Activated CD8-positive, alpha-beta memory T cell treated with anti-CD3 and anti-CD28 coated beads, Interleukin-2, amount 50 U/mL, for 1 hour (primary cell): Measurements from ENCODE around the gene HIRIP3.
"Not testable (repeated sequence)": the region's sequence is repeated elsewhere in the genome, so short reads cannot be mapped to it uniquely, and the experiment has no call there.

Source experiments
- DNase-seq: peaks from one replicate; pipeline ENCODE4 v3.0.0-alpha.2; 2020; ENCODE audit errors: extremely low read depth

HIRIP3 gene

DNA sequence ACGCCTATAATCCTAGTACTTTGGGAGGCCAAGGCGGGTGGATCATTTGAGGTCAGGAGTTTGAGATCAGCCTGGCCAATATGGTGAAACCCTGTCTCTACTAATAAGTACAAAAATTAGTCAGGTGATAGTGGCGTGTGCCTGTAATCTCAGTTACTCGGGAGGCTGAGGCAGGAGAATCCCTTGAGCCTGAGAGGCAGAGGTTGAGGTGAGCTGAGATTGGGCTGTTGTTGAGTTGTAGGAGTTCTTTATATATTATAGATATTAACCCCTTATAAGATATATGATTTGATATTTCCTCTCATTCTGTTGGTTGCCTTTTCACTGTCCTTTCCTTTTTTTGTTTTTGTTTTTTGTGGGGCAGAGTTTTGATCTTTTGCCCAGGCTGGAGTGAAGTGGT lies 35.6 kb downstream of the HIRIP3 start:
- DNase-seq, result not testable (repeated sequence)

DNA sequence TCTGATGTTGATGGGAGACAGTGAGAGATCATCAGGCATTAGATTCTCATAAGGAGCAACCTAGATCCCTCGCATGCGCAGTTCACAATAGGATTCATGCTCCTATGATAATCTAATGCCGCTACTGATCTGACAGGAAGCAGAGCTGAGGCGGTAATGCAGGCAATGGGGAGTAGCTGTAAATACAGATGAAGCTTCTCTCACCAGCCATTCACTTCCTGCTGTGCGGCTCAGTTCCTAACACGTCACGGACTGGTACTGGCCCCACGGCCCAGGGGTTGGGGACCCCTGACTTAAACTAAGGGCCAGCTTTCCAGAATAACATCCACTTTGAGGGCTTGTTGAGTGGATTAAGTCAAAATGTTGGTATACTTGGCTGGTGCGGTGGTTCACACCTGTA lies 36.1 kb downstream of the HIRIP3 start:
- DNase-seq, result no peak

DNA sequence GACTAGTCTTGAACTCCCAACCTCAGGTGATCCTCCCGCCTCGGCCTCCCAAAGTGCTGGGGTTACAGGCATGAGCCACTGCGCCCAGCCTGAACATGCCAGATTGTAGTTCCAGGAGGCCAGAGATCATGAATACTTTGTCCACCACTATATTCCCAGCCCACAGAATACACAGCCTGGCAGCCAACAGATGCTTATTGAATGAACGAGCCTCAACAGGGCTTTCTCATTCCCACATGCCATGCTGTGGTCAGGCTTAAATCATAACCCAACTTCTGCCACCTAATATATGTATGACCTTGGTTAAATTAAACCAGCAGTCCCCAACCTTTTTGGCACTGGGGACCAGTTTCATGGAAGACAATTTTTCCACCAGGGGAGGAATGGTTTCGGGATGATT lies 36.7 kb downstream of the HIRIP3 start:
- no peak for DNase-seq

DNA sequence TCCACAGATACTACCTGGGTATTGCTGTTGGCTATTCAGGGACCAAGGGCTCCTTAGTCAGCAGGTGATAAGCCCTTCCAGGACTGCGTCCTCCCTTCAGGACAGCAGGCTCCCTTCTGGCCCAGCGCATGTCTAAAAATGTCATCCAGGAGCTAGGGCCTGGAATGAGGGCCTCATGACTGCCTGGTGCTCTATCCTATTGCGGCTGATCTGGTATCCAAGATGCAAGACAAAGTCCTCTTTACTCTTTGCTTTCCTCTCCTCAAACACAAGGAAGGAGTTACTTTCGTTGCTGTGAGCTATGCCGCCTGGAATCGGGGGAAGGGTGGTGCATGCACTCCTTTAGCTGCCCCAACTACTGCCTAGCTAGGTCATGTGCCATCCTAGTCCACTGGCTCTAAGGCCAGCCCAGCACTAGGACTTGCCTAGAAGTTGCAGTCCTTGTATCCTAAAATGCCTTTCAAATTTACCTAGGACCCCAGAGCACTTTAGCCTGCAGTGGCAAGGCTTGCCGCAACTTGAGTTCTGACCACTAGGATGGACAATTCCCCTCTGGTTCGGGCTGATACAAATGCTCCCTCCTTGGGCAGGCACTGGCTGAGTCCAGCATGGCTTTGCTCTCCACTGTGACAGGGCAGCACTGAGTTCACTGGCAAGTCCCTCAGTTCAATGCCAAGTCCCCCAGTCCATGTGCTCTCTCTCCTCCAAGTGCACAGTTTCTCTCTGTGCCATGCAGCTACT lies 43.6 kb downstream of the HIRIP3 start:
- no peak for DNase-seq

DNA sequence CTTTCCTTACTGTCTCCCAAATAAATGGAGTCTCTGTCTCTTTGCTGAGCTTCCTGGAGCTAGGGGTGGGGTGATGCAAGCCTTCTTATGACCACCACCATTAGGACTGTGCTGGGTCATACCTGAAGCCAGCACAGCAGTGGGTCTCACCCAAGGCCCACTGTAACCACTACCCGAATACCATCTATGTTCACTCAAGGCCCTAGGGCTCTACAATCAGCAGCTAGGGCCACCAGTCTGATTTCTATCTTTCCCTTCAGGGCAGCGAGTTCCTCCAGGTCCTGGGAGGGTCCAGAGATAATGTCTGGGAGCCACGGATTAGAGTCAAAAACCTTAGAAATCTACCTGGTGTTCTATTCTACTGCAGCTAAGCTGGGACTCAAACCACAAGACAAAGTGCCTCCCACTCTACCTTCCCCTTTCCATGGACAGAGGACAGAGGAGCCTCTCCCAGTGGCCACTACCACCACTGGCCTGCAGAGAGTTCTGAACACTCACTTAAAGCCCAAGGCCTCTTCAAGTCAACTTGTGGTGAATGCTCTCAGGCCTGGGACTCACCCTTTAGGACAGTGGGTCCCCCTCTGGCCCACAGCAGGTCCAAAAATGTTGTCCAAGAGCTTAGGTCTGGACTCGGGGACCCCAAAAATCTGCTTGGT lies 44.5 kb downstream of the HIRIP3 start:
- no peak for DNase-seq

DNA sequence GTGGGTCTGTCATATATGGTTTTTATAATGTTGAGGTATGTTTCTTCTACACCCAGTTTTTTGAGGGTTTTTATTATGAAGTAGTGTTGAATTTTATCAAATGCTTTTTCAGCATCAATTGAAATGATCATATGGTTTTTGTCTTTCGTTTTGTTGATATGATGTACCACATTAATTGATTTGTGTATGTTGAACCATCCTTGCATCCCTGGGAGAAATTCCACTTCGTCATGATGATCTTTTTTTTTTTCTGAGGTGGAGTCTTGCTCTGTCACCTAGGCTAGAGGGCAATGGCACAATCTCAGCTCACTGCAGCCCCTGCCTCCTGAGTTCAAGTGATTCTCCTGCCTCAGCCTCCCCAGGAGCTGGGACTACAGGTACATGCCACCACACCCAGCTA lies 47.5 kb downstream of the HIRIP3 start:
- no peak for DNase-seq

DNA sequence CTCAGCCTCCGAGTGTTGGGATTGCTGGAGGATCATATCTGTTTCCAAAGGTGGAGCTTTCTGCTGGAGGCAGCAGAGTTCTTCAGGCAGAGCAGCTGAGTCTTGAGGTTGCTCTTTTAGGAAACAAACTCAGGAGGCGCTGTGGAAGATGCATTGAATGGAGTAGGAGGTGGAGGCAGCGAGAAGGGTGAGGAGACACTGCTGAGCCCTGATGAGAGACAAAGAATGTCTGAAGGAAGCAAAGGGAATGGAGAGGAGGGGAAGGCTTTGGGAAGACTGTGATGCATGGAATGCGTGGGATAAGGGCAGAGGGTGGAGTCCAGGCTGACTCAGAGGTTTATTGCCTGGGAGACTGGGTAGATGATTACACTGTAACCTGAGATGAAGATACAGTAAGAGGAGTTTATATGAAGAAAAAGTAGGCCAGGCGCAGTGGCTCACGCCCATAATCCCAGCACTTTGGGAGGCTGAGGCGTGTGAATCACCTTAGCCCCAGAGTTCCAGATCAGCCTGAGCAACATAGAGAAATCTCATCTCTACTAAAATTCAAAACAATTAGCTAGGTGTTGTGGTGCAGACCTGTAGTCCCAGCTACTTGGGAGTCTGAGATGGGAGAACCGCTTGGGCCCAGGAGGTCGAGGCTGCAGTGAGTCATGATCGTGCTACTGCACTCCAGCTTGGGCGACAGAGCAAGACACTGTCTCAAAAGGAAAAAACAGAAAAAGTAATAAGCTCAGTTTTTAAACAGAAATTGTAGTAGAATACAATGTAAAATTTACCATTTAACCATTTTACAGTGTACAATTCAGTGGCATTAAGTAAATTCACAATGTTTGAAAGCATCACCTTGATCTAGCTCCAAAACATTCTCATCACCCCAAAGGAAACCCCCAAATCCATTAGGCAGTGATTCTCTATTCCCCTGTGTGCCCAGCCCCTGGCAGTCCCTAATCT lies 51.3 kb downstream of the HIRIP3 start:
- no peak for DNase-seq
